Hematopoietic multipotent progenitor cell (in vitro differentiated cells): ENCODE measurements around the gene NFIC. TPM values are rescaled to one million over a fixed set of nuclear protein-coding genes. Genes with fewer than 3 reads are reported as not detected.
A peak's percentile ranks its signal among the peaks of the same experiment; 100 is the strongest.
"Not testable (repeated sequence)": the region's sequence is repeated elsewhere in the genome, so short reads cannot be mapped to it uniquely, and the experiment has no call there.

ENCODE experiments used
- DNase-seq, 3 donors: peaks; one replicate each; pipeline ENCODE4 v3.0.0-alpha.2; 2011 to 2015; ENCODE audit warnings: low read depth in 2 of 3, low spot score in 2 of 3
- total RNA-seq: library from RNA; depleted of rRNA; stranded (reverse); fragments of >200 nt; gene quantifications from one replicate; pipeline ENCODE4 v1.2.3, GENCODE V29; 2012

The NFIC gene
- total RNA-seq, 1 donor: 36.1 TPM

DNA sequence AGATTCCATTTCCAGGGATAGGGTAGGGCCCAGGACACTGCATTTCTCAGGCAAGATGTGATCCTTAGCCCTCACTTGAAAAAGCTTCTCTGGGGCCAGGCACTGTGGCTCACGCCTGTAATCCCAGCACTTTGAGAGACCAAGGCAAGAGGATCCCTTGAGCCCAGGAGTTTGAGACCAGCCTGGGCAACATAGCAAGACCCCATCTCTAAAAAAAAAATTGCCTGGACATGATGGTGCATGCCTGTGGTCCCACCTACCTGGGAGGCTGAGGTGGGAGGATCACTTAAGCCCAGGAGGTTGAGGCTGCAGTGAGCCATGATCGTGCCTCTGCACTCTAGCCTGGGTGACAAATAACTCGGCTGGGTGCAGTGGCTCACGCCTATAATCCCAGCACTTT, 80.3 kb downstream of the NFIC start:
- not testable (repeated sequence) for DNase-seq

DNA sequence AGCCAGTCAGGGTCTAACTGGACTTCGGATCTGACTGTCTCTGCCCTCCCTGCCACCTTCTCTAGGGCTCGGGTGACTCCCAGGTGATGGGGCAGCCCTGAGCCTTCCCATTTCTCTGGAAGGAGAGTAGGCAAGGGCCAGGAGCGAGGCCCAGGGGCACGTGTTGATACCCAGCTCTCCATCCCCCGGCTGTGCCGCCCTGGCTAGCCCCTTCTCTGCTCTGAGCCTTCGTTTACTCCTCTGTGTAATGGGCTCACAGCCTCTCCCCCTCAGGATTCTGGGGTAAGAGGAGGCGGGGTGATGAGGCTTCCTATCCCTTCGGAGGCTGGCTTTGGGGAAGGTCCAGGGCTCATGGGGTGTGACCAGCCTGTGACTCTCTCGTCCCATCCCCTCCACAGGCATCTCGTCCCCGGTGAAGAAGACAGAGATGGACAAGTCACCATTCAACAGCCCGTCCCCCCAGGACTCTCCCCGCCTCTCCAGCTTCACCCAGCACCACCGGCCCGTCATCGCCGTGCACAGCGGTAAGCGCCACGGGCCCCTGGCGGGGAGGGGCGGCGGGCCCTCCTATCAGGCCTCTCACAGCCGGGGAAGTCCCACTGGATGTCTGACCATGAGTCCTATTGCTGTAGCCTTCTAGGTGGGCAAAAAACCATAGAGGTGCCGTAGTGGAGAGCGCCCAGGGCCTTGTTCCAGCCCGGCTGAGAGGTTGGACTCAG, 82.4 kb downstream of the NFIC start:
- no peak for DNase-seq

DNA sequence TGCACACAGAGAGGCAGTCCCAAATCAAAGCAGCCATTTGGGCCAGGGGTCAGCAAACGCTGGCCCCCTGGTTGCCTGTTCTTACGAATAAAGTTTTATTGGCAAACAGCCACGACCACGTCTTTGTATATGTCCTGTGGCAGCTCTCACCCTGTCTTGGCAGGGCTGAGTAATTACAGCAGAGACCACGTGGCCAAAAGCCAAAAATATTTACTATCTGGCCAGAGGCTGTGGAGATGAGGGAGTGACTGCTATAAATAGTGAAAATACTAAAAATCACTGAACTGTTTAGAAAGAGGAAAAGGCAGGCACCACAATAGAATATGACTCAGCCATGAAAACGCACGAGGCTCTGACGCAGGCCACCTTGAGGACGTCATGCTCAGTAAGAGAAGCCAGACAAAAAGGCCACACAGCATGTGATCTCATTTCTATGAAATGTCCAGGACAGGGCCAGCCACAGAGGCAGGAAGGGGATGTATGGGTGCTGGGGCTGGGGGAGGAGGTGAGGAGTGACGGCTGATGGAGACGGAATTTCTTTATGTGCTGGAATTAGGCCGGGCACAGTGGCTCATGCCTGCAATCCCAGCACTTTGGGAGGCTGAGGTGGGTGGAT, 84.5 kb downstream of the NFIC start:
- DNase-seq: no peak

DNA sequence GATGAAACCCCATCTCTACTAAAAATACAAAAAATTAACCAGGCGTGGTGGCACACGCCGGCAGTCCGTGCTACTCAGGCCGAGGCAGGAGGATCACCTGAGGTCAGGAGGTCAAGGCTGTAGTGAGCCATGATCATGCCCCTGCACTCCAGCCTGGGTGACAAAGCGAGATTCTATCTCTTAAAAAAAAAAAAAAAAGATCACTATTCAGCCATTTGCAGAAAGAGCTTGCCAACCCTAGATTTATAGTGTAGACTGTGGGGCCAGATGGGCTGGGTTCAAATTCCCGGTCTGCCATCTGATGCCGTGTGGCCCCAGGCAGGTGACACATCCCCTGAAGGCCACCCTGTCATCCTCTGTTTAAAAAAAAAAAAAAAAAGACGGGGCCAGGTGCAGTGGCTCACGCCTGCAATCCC, 85.1 kb downstream of the NFIC start:
- DNase-seq: no peak

DNA sequence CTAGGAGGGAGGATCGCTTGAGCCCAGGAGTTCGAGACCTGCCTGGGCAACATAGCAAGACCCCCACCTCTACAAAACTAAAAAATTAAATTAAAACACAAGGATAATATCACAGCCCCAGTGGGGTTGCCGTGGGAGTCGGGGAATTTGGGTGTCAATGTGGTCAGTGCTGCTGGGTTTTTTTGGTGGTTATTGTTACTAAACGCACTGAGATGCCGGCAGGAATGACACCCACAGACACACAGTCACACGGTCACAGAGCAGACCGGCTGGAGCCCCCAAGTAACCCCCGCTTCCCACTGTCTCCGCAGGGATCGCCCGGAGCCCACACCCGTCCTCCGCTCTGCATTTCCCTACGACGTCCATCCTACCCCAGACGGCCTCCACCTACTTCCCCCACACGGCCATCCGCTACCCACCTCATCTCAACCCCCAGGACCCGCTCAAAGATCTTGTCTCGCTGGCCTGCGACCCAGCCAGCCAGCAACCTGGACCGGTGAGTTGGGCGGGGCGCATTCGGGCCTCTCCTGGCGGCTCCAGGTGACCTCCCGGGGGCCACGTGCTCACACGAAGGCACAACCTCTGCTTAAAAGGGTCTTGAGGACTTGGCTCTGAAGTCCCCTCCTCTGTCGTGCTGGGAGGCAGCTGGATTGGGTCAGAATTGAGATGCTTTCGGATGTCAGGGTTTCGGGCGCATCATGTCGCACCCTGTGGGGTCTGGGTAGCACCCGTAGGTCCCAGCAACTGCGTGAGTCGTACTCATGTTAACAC, 86.0 kb downstream of the NFIC start:
- DNase-seq: no peak

DNA sequence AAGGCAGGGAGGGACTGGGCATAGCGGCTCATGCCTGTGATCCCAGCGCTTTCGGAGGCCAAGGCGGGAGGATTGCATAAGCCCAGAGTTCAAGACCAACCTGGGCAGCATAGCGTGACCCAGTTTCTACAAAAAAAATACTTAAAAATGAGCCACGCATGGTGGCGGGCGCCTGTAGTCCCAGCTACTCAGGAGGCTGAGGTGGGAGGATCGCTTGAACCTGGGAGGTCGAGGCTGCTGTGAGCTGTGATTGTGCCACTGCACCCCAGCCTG, 86.5 kb downstream of the NFIC start:
- not testable (repeated sequence) for DNase-seq

DNA sequence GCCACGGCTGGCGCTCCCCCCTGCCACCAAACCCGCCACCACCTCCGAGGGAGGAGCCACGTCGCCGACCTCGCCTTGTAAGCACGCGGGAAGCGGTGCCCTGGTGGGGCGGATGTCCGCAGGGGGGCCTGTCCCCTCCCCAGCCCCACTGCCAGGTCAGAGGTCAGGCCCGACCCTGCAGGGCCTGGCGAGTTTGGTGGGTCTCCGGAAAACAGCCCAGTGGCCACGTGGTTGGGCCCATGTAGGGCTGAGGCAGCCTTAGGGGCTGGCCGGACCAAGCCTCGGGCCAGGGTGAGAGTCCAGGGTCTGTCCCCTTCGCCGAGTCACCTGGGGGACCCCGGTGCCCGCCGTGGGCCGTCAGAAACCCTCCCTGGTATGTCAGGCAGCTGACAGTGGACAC, 87.5 kb downstream of the NFIC start:
- no peak for DNase-seq

DNA sequence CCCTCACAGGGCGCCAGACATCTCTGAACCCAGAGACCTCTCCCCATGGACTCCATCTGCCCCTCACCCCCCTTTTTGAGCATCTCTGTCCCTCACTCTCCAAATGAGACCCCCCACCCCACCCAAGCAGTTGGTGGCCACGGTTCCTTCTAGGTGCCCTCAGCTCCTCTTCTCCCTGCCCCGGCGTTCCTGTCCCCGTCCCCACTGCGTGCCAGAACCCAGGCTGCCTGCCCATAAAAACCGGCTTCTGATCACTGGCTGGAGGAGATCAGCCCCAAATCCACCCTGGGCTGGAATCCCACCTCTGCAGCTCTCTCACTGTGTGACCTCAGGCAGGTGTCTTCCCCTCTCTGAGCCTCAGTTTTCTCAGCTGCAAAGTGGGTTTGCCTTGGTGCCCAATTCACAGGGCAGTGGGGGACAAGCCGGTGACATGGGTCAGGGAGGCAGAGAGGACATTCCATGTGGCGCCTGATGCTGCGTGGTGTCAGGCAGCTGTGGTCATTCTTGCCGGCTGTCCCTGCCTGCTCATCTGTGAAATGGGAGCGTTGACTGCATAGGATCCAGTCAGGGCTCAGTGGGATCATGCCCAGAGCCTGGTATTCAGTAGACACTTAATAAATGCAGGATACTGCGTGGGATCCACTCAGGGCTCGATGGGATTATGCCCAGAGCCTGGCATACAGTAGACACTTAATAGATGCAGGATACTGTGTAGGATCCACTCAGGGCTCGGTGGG, 88.4 kb downstream of the NFIC start:
- DNase-seq: no peak

DNA sequence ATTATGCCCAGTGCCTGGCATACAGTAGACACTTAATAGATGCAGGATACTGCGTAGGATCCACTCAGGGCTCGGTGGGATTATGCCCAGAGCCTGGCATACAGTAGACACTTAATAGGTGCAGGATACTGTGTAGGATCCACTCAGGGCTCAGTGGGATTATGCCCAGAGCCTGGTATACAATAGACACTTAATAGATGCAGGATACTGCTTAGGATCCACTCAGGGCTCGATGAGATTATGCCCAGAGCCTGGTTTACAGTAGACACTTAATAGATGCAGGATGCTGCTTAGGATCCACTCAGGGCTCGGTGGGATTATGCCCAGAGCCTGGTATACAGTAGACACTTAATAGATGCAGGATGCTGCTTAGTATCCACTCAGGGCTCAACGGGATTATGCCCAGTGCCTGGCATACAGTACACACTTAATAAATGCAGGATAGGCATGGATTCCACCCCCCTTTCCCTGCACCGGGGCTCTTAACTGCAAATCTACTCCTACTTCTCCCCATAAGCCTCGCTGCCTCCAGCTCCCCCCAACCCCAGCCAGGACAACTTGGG, 89.1 kb downstream of the NFIC start:
- DNase-seq: no peak

DNA sequence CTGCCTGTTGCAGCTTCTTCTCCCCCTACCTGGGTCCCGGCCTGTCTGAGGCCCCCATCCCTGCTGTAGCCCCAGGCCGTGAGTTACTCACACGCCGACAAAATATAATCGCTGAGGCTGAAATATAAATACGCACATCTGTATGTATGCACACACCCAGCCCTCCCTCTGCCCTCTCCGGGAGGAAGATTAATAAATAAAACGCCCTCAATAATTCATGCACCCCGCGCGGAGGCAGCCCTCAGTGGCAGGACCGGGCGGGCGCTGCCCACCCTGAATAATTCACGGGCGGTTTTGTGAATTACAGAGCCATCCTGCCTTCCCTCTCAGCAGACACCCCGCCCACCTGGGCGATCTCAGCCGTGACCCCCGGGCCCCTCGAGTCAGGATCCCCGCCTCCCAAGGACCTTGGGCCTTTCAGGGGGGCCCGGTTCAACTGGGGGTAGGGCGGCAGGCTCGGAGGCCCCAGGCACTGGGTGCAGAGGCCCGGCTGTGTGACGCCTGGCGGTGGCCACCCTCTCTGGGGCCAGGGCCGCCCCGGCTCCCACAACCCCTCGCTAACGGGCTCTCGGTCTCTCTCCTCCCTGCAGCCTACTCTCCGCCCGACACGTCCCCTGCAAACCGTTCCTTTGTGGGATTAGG, 89.7 kb downstream of the NFIC start:
- no peak for DNase-seq

DNA sequence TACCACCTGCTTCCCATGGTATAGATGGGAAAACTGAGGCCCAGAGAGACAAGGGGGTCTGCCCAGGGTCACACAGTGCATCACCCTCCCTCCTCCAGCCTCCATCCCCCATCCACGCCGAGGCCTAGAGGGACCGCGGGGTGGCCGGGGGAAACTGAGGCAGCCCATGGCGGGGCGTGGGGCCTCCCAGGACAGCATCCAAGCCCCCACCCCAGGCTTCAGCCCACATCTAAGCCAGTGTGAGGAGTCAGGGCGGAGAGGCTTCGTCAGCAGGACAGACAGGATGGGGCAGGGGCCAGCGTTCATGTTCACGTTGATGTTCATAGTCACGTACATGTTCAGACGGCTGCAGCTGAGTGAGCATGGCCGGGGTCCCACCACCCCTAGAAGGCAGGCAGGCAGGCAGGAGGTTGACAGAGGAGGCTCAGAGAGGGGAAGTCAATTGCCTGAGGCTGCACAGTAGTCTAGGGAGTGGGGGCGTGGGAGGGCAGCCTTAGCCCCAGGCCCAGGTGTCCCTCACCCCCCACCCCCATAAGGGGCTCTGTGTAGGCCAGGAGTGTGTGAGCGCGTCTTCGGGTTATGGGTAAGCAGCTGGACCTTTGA, 90.6 kb downstream of the NFIC start:
- DNase-seq: no peak

DNA sequence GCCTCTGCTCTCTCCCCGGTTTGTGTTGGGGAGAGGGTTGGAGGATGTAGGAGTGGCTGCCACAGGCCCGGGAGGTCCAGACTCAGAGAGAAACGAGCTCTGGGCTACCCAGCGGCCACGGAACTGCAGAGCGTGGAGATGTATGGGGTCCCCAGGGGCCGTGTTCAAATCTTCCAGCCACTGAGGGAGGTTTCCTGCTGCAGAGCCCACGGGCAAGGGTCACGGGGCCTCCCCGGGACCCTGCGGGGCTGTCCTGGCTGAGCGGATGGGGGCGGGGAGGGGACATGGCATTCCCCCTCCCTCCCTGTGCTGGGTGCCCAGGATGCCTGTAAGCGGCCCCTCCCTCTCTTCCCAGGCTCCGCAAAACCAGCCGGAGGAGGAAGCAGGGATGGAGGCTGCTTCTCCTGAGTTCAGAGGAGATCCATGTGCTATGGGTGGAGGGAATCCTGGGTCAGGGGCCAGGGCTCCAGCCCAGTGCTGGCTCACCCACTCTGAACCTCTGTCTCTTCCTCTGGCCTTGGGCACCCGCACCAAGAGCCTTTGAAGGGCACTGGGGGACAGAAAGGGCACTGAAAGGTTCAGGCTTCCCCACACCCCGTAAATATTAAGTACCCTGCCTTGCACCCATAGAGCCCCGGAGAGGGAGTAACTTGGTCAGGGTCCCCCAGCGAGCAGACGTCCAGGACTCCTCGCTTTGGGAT, 91.3 kb downstream of the NFIC start:
- DNase-seq: no peak

DNA sequence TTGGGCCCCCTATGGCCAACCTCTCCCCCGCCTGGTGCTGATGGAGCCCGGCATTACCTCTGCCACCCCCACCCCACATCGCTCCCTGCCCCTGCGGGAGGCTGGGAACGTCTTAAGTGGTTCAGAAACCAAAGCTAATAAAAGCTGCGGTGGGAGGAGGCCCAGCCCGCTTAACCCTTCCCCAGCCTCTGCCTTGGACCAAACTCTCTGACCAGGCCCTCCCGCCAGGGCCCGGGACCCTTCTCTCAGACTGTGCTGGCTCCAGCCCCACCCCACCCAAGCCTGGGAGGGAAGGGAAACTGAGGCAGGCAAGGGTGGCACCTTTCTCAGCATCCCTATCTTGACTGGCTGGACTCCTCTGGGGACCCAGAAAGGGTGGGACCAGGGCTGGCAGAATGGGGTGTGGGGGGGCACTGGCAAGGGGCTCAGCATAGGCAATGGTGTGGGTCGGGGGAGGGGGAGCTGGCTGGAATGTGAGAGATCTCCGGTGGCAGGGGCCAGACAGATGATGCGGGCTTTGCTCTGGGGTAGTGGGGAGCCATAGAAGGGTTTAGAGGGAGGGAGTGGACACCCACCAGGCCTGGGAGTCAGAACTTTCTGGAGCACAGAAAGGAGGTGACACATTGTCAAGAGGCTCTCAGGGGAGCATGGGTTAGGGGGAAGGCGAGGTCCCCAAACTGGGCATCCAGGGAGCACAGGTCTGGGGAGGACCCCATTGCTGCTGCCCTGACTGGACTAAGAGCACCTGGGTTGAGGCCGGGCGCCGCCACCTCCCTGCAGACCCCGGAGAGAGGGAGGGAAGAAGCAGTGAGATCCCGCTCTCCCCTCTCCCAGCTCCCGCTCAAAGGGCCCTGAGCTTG, 92.1 kb downstream of the NFIC start:
- no peak for DNase-seq

DNA sequence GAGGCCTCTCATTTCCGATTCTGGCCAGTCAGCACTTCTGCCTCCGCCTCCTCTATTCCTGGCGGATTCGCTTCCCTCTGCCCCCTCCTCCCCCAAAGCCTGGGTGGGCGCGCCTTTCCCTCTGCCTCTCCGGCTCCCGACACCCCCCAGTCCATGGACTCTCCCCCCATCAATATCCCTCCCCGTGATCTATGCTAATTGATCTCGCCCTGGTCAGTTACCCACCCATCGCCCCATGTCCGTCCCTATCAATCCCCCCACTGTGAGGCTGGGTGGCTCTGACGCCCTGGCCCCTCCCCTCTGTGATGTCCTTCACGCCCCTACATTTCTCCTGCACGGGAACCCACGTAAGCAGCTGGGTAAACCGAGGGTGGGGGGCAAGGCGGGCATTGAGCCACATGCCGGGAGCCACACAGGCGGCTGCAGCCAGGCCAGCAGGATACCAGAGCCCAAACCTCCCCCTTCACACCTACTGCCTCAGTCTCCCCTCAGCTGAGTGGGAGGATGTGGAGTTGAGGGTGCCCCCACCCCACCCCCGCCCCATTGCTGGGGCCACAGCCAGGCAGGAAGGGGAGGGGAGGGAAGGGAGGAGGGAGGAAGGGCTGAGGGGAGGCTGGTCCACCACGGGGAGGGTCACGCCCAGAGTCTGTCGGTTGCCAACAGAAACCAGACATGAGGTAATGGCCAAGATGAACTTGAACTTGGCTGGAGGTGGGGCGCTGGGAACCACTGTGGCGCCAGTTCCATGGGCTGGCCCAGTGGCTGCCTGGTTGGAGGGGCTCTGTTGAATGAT, 92.9 kb downstream of the NFIC start:
- peak in 2 of 3 donors; percentile 21 to 46 for DNase-seq

DNA sequence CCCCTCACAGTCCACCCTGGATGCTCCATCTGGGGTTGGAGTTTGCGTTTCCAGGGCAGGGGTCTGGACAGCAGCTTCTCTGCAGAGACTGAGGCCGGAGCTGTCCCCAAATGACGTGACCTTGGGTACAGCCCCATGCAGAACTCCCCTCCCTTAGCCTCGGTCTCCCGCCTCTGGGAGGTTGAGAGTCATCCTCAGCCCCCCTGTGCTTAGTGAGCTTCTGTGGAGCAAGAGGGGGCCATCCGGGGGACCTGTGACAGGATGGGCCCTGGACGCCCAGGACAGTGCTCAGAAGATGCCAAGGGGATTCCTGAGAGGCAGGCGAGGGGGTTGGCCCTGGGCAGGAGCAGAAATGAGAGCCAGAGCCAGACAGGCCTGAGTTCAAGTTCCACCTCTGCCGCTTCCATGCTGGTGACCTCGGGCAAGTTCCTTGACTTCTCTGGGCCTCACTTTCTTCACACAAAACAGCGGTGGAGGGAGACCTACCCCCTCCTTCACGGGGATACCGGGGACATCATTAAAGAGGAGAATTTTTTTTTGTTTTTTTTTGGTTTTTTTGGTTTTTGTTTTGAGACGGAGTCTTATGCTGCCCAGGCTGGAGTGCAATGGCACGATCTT, 93.7 kb downstream of the NFIC start:
- no peak for DNase-seq

DNA sequence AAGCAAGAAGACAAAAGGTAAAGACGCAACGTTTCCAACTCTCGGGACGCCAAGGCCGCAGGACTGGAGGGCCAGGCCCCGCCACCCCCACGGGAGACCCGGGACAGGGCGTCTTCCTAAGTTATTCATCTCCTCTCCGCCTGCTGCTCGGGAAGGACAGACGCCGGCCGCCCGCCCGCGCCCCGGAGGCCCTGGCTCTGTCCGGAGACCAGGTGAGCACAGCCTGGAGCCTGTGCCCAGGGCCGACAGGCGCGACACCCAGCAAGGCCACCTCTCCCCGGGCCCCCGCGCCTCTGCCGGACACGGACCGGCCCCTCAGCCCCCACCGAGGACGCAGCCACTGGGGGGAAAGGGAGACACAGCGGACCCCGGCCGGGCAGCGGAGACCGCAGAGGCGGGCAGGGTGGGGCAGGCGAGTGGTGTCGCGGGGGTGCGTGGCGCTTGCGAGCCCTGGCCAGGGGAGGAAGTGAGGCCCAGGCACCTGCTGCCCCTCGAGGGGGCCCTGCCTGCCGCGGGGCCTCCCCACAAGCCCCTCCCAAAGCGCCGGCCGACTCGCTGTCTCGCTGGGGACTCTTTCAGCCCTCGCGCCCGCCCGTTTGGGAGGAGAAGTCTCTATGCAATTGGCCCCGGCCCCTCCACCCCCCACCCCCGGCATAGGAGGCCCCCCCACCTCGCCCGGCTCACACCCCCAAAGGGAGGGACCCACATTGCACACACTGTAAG, 96.8 kb downstream of the NFIC start:
- DNase-seq: no peak
